Body of pancreas (tissue), 4 donors: ENCODE measurements around the gene ADPRHL1.

Experiments
- CTCF ChIP-seq, 7 experiments: fragments of 450-650 bp in 4 of 7; fragments of 200-600 bp in 3 of 7; sonication (generic) in 3 of 7; IDR thresholded peaks; one replicate each; pipeline ENCODE4 v1.5.1; 2016 to 2019; ENCODE audit warnings: antibody characterized with exemption in 7 of 7
- POLR2A ChIP-seq, 3 donors: fragments of 450-650 bp; IDR thresholded peaks; one replicate each; pipeline ENCODE4 v1.6.1; 2016; ENCODE audit warnings: antibody characterized with exemption in 3 of 3, mild to moderate bottlenecking in 2 of 3

- TF ChIP-seq POLR2A (IDR thresholded peaks at IDR 0.05), result no peak
- TF ChIP-seq CTCF (IDR thresholded peaks at IDR 0.05), result no peak
Observed at GRCh38 chr13:113415825-113416224, 37.5 kb downstream of the ADPRHL1 start.
